ENCODE data around the gene ZNF740.
"Not testable (repeated sequence)": the region's sequence is repeated elsewhere in the genome, so short reads cannot be mapped to it uniquely, and the experiment has no call there.

The ZNF740 gene

GRCh38 chr12:53195516-53196420 lies 15.2 kb downstream of the ZNF740 start:
- DNase-seq, result no peak

DNA sequence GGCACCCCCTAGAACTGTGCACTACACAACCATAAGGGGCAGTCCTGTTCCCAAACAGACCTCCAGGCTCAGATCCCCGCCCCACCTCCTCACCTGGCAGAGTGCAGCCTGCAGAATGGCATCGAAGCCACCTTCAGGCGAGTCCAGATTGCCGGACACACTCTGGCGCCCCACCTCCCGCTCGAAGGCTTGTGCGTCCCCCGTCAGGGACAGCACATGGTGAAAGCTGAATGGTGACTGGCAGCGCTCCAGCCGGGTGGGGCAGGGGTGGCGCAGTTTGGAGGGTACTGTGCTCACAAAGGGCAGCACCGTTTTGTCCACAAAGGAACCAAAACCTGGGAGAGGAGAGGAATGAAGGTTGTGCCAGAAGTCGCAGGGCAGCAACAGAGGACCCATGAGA lies 16.0 kb downstream of the ZNF740 start:
- no peak for DNase-seq

- no peak for DNase-seq
Measured at GRCh38 chr12:53197011-53197640, 16.6 kb downstream of the ZNF740 start.

DNA sequence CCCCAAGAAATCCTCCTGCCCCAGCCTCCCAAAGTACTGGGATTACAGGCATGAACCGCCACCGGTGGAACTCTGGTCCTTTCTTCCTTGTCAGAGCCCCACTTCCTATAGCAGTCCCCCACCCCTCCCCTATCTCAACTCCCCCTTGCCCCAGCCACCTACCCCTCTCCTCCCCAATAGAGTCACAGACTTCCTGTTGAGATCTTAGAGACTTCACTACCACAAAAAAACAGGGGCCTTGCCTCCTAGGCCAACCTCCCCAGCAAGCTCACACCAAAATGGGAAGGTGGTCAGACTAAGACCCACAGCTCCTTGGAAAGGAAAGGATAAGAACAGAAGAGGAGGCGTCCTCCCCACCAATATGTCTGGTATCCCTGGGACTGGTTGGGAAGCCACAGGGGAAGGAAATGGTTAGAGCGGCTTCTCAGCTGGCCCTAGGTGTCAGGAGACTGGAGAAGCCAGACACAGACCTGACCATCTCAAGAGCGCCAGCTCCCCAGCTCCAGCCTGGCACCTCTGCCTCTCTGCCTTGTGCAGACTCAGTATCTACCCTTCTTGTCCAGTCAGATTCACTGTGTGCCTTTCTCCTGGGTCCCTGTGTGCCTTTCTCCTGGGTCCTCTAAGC lies 18.1 kb downstream of the ZNF740 start:
- DNase-seq, result no peak

- DNase-seq, result no peak
Measured at GRCh38 chr12:53199700-53200099, 19.2 kb downstream of the ZNF740 start.

DNA sequence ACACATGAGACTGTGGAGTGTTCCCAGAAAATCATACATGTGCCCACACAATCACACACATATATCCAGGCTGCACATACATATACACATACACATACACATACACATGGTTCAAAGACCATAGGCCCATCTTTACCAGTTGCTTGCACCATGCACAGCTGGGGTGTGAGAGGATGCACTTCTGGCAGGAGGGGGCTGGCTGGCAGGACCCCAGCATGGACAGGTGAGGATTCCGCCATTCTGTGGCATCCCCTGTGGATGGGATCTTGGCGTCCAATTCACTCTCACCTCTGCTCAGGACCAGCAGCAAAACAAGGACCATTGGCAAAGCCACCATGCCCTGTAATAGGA lies 19.6 kb downstream of the ZNF740 start:
- no peak for DNase-seq

DNA sequence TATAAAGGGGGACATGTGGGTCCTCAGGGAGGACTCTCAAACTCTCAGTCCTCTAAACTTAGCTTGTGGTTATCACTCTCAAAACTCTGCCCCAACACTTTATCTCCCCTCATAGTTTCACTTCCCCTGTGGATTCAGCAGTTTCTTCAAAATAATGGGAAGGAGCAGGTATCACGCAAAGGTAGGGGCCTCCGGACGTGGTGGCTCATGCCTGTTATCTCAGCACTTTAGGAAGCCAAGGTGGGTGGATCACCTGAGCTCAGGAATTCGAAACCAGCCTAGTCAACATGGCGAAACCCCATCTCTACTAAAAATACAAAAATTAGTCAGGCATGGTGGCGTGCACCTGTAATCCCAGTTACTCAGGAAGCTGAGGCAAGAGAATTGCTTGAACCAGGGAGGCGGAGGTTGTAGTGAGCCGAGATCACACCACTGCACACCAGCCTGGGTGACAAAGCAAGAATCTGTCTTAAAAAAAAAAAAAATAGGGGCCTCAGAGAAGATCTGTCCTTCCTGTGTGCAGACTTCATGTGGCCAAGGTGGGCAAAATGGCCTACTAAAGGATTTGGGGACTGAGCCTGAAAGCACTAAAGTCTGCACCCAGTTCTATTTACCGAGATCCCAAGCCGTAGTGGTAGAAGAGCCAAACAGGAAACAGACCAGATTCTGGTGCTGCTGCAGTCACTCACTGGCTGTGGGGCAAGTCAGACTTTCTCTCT lies 20.1 kb downstream of the ZNF740 start:
- no peak for DNase-seq

- no peak for DNase-seq
Measured at GRCh38 chr12:53201177-53201541, 20.6 kb downstream of the ZNF740 start.

- no peak for DNase-seq
Measured at GRCh38 chr12:53201639-53202038, 21.1 kb downstream of the ZNF740 start.

DNA sequence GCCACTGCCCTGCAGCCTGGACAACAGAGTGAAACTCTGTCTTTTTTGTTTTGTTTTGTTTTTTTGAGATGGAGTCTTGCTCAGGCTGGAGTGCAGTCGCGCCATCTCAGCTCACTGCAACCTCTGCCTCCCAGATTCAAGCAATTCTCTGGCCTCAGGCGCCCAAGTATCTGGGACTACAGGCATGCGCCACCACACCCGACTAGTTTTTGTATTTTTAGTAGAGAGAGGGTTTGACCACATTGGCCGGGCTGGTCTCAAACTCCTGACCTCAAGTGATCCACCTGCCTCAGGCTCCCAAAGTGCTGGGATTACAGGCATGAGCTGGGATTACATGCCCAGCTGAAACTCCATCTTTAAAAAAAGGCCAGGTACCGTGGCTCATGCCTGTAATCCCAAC lies 21.8 kb downstream of the ZNF740 start:
- not testable (repeated sequence) for DNase-seq

DNA sequence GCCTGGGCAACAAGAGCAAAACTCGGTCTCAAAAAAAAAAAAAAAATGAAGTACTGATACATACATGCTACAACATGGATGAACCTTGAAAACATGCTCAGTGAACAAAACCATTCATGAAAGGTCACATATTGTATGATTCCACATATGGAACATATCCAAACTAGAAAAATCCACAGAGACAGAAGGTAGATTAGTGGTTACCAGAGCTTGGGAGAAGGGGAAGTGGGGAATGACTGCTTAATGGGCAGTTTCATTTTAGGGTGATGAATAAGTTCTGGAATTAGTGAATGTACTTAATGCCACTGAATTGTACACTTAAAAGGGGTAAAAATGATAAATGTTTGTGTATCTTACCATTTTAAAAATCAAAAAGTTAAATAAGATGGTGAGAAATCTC lies 23.8 kb downstream of the ZNF740 start:
- no peak for DNase-seq

- DNase-seq, result peak; percentile 14
Measured at GRCh38 chr12:53205747-53206419, 25.4 kb downstream of the ZNF740 start.

- no peak for DNase-seq
Measured at GRCh38 chr12:53207042-53207441, 26.5 kb downstream of the ZNF740 start, which contains the start of gene ITGB7. ITGB7 (minus strand) TSS chr12:53207251; CDS start chr12:53200443, 6,808 bp downstream.

- no peak for DNase-seq
Measured at GRCh38 chr12:53208435-53208834, 27.9 kb downstream of the ZNF740 start.

GRCh38 chr12:53208877-53209463 lies 28.4 kb downstream of the ZNF740 start:
- DNase-seq, result peak; percentile 72

DNA sequence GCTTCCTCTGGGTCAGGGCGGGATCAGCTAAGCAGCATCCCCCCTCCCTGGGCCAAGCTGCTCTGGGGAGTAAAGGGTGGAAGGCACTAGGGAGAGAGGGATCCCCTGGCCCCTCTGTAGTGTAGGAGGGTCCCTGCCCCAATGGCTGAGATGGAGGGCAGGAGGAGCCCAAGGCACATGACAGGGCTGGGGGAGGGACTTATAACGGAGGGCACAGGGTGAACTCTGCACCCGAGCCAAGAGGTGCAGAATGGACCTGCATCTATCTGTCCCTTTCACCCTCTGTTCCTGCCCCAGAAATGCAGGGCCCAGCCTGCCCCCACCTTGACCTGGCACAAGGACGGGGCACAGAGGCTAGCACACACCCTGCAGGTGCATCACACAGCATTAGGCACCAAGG lies 30.3 kb downstream of the ZNF740 start:
- no peak for DNase-seq

DNA sequence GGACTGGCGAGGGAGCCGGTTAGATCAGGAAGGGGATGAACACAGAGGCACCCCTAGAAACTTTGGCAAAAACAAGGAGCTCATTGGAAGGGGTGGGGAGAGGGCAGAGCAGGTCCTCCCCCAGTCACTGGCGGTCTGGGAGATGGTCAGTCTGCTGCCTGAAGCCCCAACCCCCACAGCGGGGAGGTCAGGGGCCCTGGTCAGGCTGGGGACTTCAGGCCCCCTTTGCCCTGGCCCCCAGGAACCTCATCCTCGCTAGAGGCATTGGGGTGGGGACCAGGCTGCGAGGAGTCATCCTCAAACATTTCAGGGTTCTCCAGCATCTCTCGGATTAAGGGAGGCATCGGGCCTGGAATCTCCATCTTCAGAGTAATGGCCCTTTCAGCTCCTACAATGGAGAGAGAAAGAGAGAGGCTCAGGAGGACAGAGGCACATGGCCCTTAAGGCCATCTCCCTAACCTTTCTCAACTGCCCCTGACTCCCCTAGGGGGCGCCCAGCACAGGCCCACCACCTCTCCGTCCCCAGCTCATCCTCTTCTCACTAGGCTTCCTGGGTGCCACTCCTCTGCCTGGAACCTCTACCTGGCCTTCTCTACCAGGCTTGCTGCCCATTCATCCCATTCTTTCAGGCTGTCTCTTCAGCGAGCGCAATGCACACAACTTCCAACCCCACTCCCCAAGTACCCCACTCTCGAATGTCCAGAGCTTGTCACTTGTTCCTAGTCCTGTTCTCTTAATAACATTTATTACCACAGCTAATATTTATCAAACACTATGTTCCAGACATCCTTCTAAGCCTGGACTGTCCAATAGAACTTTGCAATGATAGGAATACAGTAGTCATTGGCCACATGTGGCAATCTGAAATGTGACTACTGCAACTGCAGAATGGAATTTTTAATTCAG lies 31.2 kb downstream of the ZNF740 start:
- DNase-seq, result no peak

DNA sequence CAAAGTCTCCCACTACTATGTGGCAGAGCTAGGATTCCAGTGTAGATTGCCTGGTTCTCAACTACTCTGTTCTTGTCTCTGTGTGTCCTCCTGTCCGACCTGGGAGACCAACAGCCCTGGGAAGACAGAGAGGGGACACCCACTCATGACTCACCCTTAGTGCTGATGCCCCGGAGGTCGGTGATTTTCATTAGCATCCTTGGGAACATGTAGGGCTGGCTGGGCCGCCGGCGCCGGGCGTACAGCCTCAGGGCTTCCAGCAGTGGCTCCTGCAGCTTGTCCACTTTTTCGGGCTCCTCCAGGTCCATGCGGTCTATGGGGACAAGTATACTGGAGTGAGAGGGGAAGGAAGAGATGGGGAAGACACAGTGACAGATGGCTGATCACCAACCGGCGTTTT lies 32.4 kb downstream of the ZNF740 start:
- DNase-seq, result no peak

DNA sequence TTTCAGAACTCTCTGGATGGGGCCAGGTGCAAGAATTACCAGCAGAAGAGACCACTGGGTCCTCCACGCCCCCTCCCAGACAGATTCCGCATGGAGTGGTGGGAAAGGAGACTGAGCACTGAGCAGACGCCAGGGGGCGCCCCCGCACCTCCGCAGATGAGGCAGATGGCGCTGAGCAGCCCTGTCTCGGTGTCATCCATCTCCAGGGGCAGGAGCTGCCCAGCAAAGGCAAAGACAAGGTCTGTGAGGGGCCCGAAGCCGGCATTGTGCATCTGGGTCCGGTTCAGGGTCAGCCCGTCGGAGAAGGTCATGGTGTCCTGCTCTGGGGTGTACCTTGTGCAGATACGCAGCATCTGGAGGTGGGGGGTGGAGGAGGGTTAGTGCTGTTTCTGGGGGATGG lies 32.8 kb downstream of the ZNF740 start:
- DNase-seq, result peak; percentile 34

GRCh38 chr12:53214221-53214620 lies 33.7 kb downstream of the ZNF740 start:
- DNase-seq, result no peak
